Right atrium auricular region (tissue), 2 donors: Measurements from ENCODE around the gene THSD8. TPM values are rescaled to one million over a fixed set of nuclear protein-coding genes. Genes with fewer than 3 reads are reported as not detected.

ENCODE experiments used
- DNase-seq: peaks from one replicate; pipeline ENCODE4 v3.0.0-alpha.2; 2019; ENCODE audit warnings: low spot score
- H3K27ac ChIP-seq, 2 donors: fragments of 200-600 bp; sonication (generic); 1 replicate in 1 of 2; 2 replicates in 1 of 2; pipeline ENCODE4 v1.5.1; 2016 to 2019
- H3K27me3 ChIP-seq, 2 donors: fragments of 200-600 bp; sonication (generic); one replicate each; pipeline versions ENCODE4 v1.5.1 to v1.6.0; 2017 to 2019
- H3K36me3 ChIP-seq: fragments of 200-600 bp; sonication (generic); one replicate; pipeline ENCODE4 v1.5.1; 2016
- H3K4me1 ChIP-seq, 2 donors: fragments of 200-600 bp; sonication (generic); one replicate each; pipeline versions ENCODE4 v1.5.1 to v1.6.0; 2017 to 2019
- H3K4me3 ChIP-seq, 2 donors: fragments of 200-600 bp; sonication (generic); 1 replicate in 1 of 2; 2 replicates in 1 of 2; pipeline ENCODE4 v1.5.1; 2017 to 2019; ENCODE audit warnings: mild to moderate bottlenecking in 1 of 2, moderate library complexity in 1 of 2
- H3K9me3 ChIP-seq, 2 donors: fragments of 200-600 bp; sonication (generic); one replicate each; pipeline ENCODE4 v1.5.1; 2019
- CTCF ChIP-seq, 2 donors: fragments of 200-600 bp; sonication (generic); IDR thresholded peaks; one replicate each; pipeline ENCODE4 v1.5.1; 2019; ENCODE audit warnings: antibody characterized with exemption in 2 of 2
- total RNA-seq, 2 donors: library from RNA; depleted of rRNA; stranded (reverse); fragments of >200 nt; gene quantifications; one replicate each; pipeline ENCODE4 v1.1.0, GENCODE V29; 2016

The THSD8 gene
- not detected for total RNA-seq

- Histone ChIP-seq H3K27ac (peak within 1 kb of the TSS; percentile 84 to 85), H3K36me3 (peaks cover 18% of the 10 kb centered on the region), H3K27me3 (no peaks in the 10 kb centered on the region), H3K4me3 (peak within 1 kb of the TSS; percentile 74 to 82), H3K9me3 (no peaks in the 10 kb centered on the region), H3K4me1 (peaks cover 0 to 30% of the 10 kb centered on the region in 2 donors)
- DNase-seq = no peak
- TF ChIP-seq CTCF (IDR thresholded peaks at IDR 0.05) = no peak
Observed at GRCh38 chr19:12801466-12802266, at the start of gene THSD8, which contains the start of gene PRDX2. THSD8 (plus strand) TSS chr19:12802069; CDS start chr19:12802072, 3 bp downstream. PRDX2 (minus strand) TSS chr19:12801800; CDS start chr19:12801261, 539 bp downstream.

GRCh38 chr19:12754465-12755196 is 47.2 kb upstream of the THSD8 start:
- TF ChIP-seq CTCF (IDR thresholded peaks at IDR 0.05) = no peak
- no peaks in the 10 kb centered on the region for H3K9me3 ChIP-seq
- no peak overlapping the region for H3K27ac ChIP-seq
- H3K4me1 ChIP-seq = peaks cover 0 to 10% of the 10 kb centered on the region in 2 donors
- H3K4me3 ChIP-seq = no peak overlapping the region
- no peaks in the 10 kb centered on the region for H3K27me3 ChIP-seq
- no peaks in the 10 kb centered on the region for H3K36me3 ChIP-seq
- DNase-seq = no peak

- no peaks in the 10 kb centered on the region for H3K9me3 ChIP-seq
Observed at GRCh38 chr19:12756150-12756883, 45.6 kb upstream of the THSD8 start.

GRCh38 chr19:12757544-12758274 is 44.2 kb upstream of the THSD8 start:
- peak; percentile 55 to 95 for TF ChIP-seq CTCF (IDR thresholded peaks at IDR 0.05)
- Histone ChIP-seq H3K36me3 (no peaks in the 10 kb centered on the region), H3K9me3 (no peaks in the 10 kb centered on the region), H3K4me1 (peaks cover 0 to 10% of the 10 kb centered on the region in 2 donors), H3K27ac (peak overlapping the region in 1 of 2 donors; percentile 41), H3K4me3 (peak overlapping the region; percentile 9 to 46), H3K27me3 (no peaks in the 10 kb centered on the region)
- DNase-seq = peak; percentile 73

More at GRCh38 chr19:12756150-12756883, 45.6 kb upstream of the THSD8 start:
- peaks cover 0 to 10% of the 10 kb centered on the region in 2 donors for H3K4me1 ChIP-seq
- no peak overlapping the region for H3K27ac ChIP-seq
- H3K4me3 ChIP-seq = no peak overlapping the region
- H3K27me3 ChIP-seq = no peaks in the 10 kb centered on the region
- DNase-seq = no peak
- no peaks in the 10 kb centered on the region for H3K36me3 ChIP-seq
- no peak for TF ChIP-seq CTCF (IDR thresholded peaks at IDR 0.05)

GRCh38 chr19:12759686-12760085 is 42.2 kb upstream of the THSD8 start:
- H3K27me3 ChIP-seq = no peaks in the 10 kb centered on the region
- no peaks in the 10 kb centered on the region for H3K9me3 ChIP-seq
- H3K4me1 ChIP-seq = peaks cover 0 to 10% of the 10 kb centered on the region in 2 donors
- no peak overlapping the region for H3K4me3 ChIP-seq
- no peak for TF ChIP-seq CTCF (IDR thresholded peaks at IDR 0.05)
- no peak overlapping the region for H3K27ac ChIP-seq
- H3K36me3 ChIP-seq = peaks cover 11% of the 10 kb centered on the region
- DNase-seq = no peak
